Caco-2 (cell line): Measurements from ENCODE around the gene DNHD1. TPM values are rescaled to one million over a fixed set of nuclear protein-coding genes. Genes with fewer than 3 reads are reported as not detected.

Experiments
- BruUV-seq: library from RNA; stranded (reverse); fragments of 400-500 nt; replicated peaks from 2 replicates; lab custom pipeline; 2021; lab: Mats Ljungman, UMichigan
- CTCF ChIA-PET: fragments of 300-600 bp; sonication (Branson Sonifier 250); formaldehyde crosslinking; loops from one replicate; lab custom pipeline; 2022; ENCODE audit warnings: antibody characterized with exemption; lab: Charles Lee
- POLR2A ChIA-PET: fragments of 300-600 bp; sonication (Branson Sonifier 250); formaldehyde crosslinking; loops from one replicate; lab custom pipeline; 2022; ENCODE audit warnings: antibody characterized with exemption; lab: Charles Lee
- DNase-seq, 2 experiments: peaks; one replicate each; pipeline versions ENCODE4 v3.0.0 to v3.0.0-alpha.2; 2020 to 2022
- H3K27me3 ChIP-seq: replicated peaks from 2 replicates; pipeline ENCODE4 v1.6.0; 2011; ENCODE audit warnings: low read length; ENCODE audit not compliant: control insufficient read depth, insufficient read depth
- H3K36me3 ChIP-seq: 2 replicates; pipeline ENCODE4 v1.5.1; 2011; ENCODE audit warnings: low read length; ENCODE audit not compliant: control insufficient read depth, insufficient read depth
- H3K4me1 ChIP-seq: fragments of 250-450 bp; sonication (Bioruptor Pico); 2 replicates; pipeline ENCODE4 v1.5.1; 2020; ENCODE audit warnings: mild to moderate bottlenecking
- H3K4me3 ChIP-seq: 2 replicates; pipeline ENCODE4 v1.5.1; 2011; ENCODE audit warnings: low read depth, mild to moderate bottlenecking, control low read depth, low read length
- H3K9me3 ChIP-seq: fragments of 250-450 bp; sonication (Bioruptor Pico); 2 replicates; pipeline ENCODE4 v1.5.1; 2020; ENCODE audit warnings: mild to moderate bottlenecking, moderate library complexity
- H3K27ac Mint-ChIP-seq: one replicate; pipeline ENCODE4 v1.8.0; 2022; ENCODE audit warnings: mixed read lengths; ENCODE audit not compliant: unreplicated experiment
- H3K27me3 Mint-ChIP-seq: one replicate; pipeline ENCODE4 v1.8.0; 2022; ENCODE audit warnings: mixed read lengths; ENCODE audit not compliant: insufficient read depth, unreplicated experiment
- H3K36me3 Mint-ChIP-seq: one replicate; pipeline ENCODE4 v1.8.0; 2022; ENCODE audit warnings: mild to moderate bottlenecking, mixed read lengths; ENCODE audit not compliant: insufficient read depth, unreplicated experiment
- H3K4me1 Mint-ChIP-seq: one replicate; pipeline ENCODE4 v1.8.0; 2022; ENCODE audit warnings: low read depth, mixed read lengths; ENCODE audit not compliant: unreplicated experiment
- H3K4me3 Mint-ChIP-seq: one replicate; pipeline ENCODE4 v1.8.0; 2022; ENCODE audit warnings: mild to moderate bottlenecking, moderate library complexity, mixed read lengths; ENCODE audit not compliant: unreplicated experiment
- H3K9me3 Mint-ChIP-seq: one replicate; pipeline ENCODE4 v1.8.0; 2022; ENCODE audit warnings: mixed read lengths; ENCODE audit not compliant: unreplicated experiment
- CTCF ChIP-seq, 2 experiments: fragments of 200-600 bp in 1 of 2; IDR thresholded peaks; 1 replicate in 1 of 2; 2 replicates in 1 of 2; pipeline versions ENCODE4 v1.5.1 to v1.8.0; 2011 to 2022; ENCODE audit warnings: antibody characterized with exemption in 1 of 2, control low read depth in 1 of 2, inconsistent platforms in 1 of 2, low read depth in 1 of 2, low read length in 1 of 2, mild to moderate bottlenecking in 1 of 2, moderate library complexity in 1 of 2; ENCODE audit not compliant: insufficient read depth in 1 of 2, severe bottlenecking in 1 of 2, unreplicated experiment in 1 of 2
- intact Hi-C: fragments of 100-400 bp; cut with micrococcal nuclease; formaldehyde crosslinking; loops from one replicate; pipeline ENCODE4 v1.10.0; 2022; ENCODE audit not compliant: unreplicated experiment
- total RNA-seq: library from RNA; stranded (reverse); gene quantifications from 2 replicates; pipeline ENCODE4 v1.2.3, GENCODE V29; 2022

The DNHD1 gene
- total RNA-seq, 1 experiment from 2014 or later, result 5.7 TPM

GRCh38 chr11:6594142-6594768, 97.2 kb downstream of the DNHD1 start:
- no peaks in the 10 kb centered on the region; the same call in none of the 2 replicates for H3K36me3 ChIP-seq
- Mint-ChIP-seq H3K9me3 (no peaks in the 10 kb centered on the region), H3K36me3 (peaks cover 19% of the 10 kb centered on the region), H3K27me3 (no peaks in the 10 kb centered on the region), H3K27ac (no peak overlapping the region), H3K4me1 (no peaks in the 10 kb centered on the region), H3K4me3 (no peak overlapping the region)
- H3K4me3 ChIP-seq, result no peak overlapping the region
- no peak for DNase-seq
- no peaks in the 10 kb centered on the region for H3K27me3 ChIP-seq
- no TSS peak for BruUV-seq
- no peaks in the 10 kb centered on the region for H3K9me3 ChIP-seq
- ChIA-PET CTCF (interaction anchor here (0.6 kb wide), 1 partner anchor 89 kb away, joined by 3 read pairs; the partner anchor contains the start of gene MRPL17), POLR2A (no interaction called here)
- TF ChIP-seq CTCF (IDR thresholded peaks at IDR 0.05; ENCODE audit: insufficient read depth in 1 of 2, low read depth in 1 of 2, low read length in 1 of 2, severe bottlenecking in 1 of 2, unreplicated experiment in 1 of 2), result no peak
- H3K4me1 ChIP-seq, result peaks cover 7% of the 10 kb centered on the region; the same call in 1 of the 2 replicates
- intact Hi-C loops, result no loop called here

- H3K36me3 Mint-ChIP-seq, result peaks cover 24% of the 10 kb centered on the region
- intact Hi-C loops, result no loop called here
- no peak for DNase-seq
- no peak for TF ChIP-seq CTCF (IDR thresholded peaks at IDR 0.05; ENCODE audit: insufficient read depth in 1 of 2, low read depth in 1 of 2, low read length in 1 of 2, severe bottlenecking in 1 of 2, unreplicated experiment in 1 of 2)
- H3K4me3 Mint-ChIP-seq, result no peak overlapping the region
- peaks cover 7% of the 10 kb centered on the region; the same call in 1 of the 2 replicates for H3K4me1 ChIP-seq
- H3K4me3 ChIP-seq, result no peak overlapping the region
- H3K9me3 ChIP-seq, result no peaks in the 10 kb centered on the region
- ChIA-PET CTCF (no interaction called here), POLR2A (interaction anchor here (1.4 kb wide), 1 partner anchor 15 kb away, joined by 3 read pairs; the partner anchor contains the start of gene TAF10)
- H3K9me3 Mint-ChIP-seq, result no peaks in the 10 kb centered on the region
- no peaks in the 10 kb centered on the region for H3K27me3 ChIP-seq
- H3K36me3 ChIP-seq, result peaks cover 6% of the 10 kb centered on the region
- no peaks in the 10 kb centered on the region for H3K27me3 Mint-ChIP-seq
- no TSS peak for BruUV-seq
- H3K4me1 Mint-ChIP-seq, result no peaks in the 10 kb centered on the region
- no peak overlapping the region for H3K27ac Mint-ChIP-seq
Measured at GRCh38 chr11:6596239-6596877, 99.3 kb downstream of the DNHD1 start.

GRCh38 chr11:6598555-6598954, 101.5 kb downstream of the DNHD1 start:
- peaks cover 6% of the 10 kb centered on the region for H3K36me3 ChIP-seq
- no peak overlapping the region for H3K4me3 ChIP-seq
- Mint-ChIP-seq H3K36me3 (peaks cover 20% of the 10 kb centered on the region), H3K27ac (peak overlapping the region; percentile 1), H3K27me3 (no peaks in the 10 kb centered on the region), H3K4me3 (no peak overlapping the region), H3K9me3 (no peaks in the 10 kb centered on the region), H3K4me1 (no peaks in the 10 kb centered on the region)
- H3K9me3 ChIP-seq, result no peaks in the 10 kb centered on the region
- intact Hi-C loops, result no loop called here
- H3K4me1 ChIP-seq, result peaks cover 14% of the 10 kb centered on the region
- no peak for DNase-seq
- CTCF ChIA-PET, result no interaction called here
- no peaks in the 10 kb centered on the region for H3K27me3 ChIP-seq
- TF ChIP-seq CTCF (IDR thresholded peaks at IDR 0.05; ENCODE audit: insufficient read depth in 1 of 2, low read depth in 1 of 2, low read length in 1 of 2, severe bottlenecking in 1 of 2, unreplicated experiment in 1 of 2), result no peak
- no TSS peak for BruUV-seq
- POLR2A ChIA-PET, result no interaction called here
